IPS-NIHi7 (cell line): ENCODE measurements around the gene USP14.
A peak's percentile ranks its signal among the peaks of the same experiment; 100 is the strongest.
"Not testable (repeated sequence)": the region's sequence is repeated elsewhere in the genome, so short reads cannot be mapped to it uniquely, and the experiment has no call there.

Experiments used
- DNase-seq: peaks from one replicate; pipeline ENCODE4 v3.0.0; 2012; ENCODE audit warnings: mixed read lengths; ENCODE audit errors: extremely low spot score

The USP14 gene

DNA sequence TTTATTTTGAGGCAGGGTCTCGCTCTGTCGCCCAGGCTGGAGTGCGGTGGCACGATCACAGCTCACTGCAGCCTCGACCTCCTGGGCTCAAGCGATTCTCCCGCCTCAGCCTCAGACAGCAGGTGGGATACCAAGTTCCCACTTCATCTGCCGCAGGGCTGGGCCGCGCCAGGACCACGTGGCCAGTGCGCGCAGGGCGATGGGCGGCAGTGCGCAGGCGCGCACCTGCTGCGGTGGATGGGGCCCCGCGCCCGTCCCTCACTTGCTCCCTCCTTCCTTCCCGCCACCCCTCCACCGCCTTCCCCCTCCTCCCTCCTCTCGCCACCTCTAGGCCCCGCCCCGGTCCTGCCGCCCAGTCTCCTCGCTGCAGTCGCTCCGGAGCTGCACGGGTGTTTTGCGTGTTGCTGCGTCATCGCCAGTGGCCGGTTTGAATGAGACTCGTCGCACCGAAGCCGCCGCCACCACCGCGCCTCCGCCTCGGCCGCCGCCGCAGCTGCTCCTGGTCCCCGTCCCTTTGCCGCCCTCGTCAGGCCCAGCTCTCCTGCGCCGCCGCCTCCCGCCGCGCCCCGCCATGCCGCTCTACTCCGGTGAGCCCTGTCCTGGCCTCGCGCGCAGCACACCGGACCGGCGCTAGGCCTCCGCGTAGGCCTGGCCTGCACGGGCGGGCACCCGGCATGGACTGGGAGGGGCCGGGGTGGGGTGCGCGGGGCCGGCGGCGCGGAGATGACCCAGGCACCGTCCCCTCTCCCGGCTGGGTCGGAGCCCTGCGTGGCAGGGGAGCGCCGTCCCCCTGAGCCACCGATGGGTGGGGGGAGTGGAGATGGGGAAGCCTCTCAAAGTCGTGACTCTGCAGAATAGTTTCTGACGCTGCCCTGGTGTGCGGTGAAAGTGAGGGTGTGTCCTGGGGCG lies at the start of gene USP14:
TSS of gene USP14 (plus strand) at position 430 of the 909 bp plus-strand sequence. CDS start at position 572, 142 bp downstream.
- peak; percentile 99 for DNase-seq

DNA sequence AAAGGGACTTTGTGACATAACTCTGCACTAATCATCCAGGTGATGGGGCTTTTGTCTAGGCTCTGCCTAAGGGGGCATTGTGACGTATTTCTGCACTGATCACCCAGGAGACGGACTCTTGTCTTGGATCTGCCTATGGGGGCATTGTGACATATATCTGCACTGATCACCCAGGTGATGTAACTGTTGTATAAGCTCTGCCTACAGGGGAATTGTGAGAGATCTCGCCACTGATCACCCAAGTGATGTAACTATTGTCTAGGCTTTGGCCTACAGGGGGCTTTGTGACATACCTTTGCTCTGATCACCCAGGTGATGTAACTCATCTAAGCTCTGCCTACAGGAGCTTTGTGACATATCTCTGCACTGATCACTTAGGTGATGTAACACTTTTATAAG lies 49.7 kb upstream of the USP14 start:
- DNase-seq: not testable (repeated sequence)

DNA sequence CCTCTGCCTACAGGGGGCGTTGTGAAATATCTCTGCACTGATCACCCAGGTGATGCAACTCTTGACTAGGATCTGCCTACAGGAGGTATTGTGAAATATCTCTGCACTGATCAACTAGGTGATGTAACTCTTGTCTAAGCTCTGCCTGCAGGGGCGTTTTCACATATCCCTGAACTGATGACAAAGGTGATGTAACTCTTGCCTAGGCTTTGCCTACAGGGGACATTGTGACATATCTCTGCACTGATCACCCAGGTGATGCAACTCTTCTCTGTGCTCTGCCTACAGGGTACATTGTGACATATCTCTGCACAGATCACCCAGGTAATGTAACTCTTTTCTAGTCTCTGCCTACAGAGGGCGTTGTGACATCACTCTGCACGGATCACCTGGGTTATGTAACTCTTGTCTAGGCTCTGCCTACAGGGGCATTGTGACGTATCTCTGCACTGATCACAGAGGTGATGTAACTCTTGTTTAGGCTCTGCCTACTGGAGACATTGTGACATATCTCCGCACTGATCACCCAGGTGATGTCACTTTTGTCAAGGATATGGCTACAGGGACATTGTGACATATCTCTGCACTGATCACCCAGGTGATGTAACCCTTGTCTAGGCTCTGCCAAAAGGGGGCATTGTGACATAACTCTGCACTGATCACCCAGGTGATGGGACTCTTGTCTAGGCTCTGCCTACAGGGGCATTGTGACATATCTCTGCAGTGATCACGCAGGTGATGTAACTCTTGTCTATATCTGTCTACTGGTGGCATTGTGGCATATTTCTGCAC lies 49.0 kb upstream of the USP14 start:
- not testable (repeated sequence) for DNase-seq

DNA sequence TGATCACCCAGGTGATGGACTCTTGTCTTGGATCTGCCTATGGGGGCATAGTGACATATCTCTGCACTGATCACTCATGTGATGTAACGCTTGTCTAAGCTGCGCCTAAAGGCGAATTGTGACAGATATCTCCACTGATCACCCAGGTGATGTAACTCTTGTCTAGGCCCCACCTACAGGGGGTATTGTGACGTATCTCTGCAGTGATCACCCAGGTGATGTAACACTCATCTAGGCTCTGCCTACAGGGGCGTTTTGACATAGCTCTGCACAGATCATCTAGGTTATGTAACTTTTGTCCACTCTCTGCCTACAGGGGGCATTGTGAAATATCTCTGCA lies 48.5 kb upstream of the USP14 start:
- not testable (repeated sequence) for DNase-seq

DNA sequence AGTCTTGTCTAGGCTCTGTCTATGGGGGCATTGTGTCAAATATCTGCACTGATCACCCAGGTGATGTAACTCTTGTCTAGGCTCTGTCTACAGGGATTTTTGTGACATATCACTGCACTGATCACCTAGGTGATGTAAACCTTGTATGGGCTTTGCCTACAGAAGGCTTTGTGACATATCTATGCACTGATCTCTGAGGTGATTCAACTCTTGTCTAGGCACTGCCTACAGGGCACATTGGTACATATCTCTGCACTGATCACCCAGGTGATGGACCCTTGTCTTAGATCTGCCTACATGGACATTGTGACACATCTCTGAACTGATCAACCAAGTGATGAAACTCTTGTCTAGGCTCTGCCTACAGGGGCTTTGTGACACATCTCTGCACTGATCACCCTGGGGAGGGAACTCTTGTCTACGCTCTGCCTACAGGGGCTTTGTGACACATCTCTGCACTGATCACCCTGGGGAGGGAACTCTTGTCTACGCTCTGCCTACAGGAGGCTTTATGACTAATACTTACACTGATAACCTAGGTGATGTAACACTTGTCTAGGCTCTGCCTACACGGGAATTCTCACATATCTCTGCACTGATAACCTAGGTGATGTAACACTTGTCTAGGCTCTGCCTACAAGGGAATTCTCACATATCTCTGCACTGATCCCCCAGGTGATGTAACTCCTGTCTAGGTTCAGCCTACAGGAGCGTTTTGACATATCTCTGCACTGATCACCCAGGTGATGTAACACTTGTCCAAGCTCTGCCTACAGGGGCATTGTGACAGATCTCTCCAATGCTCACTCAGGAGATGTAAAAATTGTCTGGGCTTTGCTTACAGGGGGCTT lies 47.8 kb upstream of the USP14 start:
- not testable (repeated sequence) for DNase-seq

DNA sequence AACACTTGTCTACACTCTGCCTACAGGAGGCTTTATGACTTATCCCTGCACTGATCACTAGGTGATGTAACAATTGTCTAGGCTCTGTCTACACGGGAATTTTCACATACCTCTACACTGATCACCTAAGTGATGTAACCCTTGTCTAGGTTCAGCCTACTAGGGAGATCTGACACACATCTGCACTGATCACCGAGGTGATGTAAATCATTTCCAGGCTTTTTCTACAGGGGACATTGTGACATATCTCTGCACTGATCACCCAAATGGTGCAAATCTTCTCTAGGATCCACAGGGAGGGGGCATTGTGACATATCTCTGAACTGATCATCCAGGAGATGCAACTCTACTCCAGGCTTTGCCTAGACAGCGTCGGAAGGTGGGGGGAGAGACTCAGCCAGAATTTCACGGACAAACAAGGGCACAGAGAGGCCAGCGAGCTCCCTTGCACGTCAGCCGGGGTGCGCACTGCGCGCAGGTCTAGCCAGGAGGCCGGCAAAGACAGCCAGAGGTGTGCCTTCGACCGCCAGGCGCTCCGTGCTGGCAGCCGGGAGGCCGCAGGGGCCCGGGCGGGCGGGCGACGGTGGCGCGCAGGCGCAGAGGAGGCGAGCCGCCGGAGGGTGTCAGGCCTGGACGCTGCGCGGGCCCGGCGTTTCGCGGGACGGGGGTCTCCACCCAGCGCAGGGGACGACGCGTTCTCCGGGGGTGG lies 46.9 kb upstream of the USP14 start:
- DNase-seq: peak; percentile 88

DNA sequence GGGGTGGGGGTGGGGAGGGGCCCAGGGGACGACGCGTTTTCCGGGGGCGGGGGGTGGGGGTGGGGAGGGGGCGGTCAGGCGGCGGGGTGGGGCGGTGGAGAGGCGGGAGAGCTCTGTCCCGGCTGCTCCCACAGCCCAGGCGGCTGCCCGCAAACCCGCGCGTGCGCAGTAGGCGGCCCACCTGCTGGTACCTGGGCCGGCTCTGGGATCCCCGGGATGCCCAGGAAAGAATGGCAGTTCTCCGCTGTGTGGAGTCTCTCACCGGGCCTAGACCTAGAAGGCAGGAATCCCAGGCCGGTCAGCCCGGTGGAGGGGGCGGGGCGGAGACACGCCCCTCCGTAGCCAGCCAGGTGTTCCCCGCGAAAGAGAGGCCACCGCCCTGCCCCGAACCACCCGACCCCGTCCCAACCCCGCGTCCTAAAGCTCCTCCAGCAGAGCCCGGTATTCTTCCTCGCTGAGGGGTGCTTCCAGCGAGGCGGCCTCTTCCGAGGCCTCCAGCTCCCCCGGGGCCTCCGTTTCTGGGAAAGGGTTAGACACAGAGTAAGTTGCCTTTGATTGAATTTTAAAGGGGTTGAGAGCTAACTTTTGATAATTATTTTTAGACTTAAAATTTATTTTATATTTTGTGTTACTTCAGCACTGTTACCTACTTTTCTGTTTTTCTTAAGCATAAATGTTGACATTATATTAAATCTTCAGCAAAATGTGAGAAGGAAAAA lies 46.2 kb upstream of the USP14 start:
- not testable (repeated sequence) for DNase-seq

DNA sequence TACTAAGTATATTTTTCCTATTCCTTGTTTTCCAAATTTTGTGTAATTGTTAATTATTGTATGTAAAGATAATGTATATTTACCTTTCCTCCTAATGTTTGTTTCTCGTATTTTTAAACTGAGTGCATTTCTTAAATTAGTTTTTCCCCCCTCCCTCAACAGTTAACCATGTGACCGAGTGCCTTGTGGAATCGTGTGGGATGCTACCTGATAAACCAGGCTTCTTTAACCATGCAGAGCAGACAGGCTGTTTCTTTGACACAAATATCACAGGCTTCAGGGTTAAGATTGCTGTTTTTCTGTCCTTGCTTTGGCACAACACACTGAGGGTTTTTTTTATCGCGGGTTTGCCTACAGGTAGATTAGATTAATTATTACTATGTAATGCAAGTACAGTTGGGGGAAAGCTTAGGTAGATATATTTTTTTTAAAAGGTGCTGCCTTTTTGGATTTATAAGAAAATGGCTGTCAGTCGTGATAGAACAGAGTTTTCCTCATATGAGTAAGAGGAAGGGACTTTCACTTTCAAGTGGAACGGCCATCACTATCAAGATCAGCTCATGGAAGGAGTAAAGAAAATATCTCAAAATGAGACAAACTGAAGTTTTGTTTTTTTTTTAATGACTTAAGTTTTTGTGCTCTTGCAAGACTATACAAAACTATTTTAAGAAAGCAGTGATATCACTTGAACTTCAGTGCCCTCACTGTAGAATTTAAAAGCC lies 37.7 kb upstream of the USP14 start:
- DNase-seq: not testable (repeated sequence)

DNA sequence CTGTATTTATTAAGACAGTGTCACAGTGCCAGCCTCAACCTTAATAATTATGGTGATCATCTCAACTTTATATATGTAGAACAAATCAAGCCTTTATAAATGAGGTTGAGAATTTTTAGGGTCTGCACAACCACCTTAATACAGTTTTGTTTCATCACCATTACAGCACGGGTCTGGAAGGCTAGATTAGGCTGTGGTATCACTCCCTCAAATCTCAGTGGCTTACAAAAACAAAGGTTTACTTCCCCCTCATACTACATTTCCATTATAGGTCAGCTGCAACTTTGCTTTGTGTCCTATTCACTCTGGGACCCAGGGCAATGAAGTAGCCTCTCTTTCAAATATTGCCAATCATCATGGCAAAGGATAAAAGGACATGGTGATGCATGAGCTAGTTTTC lies 23.3 kb upstream of the USP14 start:
- no peak for DNase-seq

DNA sequence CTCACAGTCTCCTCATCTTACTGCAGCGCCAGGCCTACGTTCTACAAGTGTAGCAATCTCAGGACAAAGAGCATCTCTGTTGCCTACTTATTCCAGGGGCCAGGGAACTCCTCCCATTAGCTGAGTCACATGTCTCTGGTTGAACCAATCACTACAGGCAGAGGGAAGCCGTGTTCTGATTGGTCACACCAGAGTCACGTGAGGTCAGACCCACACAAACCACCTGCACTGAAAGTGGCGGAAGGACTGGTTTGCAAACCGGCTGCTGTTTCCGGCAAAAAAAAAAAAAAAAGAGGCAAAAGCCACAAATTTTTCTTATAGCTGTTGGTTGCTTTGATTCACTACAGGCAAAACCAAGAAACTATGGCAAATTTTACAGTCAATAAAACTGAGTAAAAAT lies 21.9 kb upstream of the USP14 start:
- DNase-seq: no peak

DNA sequence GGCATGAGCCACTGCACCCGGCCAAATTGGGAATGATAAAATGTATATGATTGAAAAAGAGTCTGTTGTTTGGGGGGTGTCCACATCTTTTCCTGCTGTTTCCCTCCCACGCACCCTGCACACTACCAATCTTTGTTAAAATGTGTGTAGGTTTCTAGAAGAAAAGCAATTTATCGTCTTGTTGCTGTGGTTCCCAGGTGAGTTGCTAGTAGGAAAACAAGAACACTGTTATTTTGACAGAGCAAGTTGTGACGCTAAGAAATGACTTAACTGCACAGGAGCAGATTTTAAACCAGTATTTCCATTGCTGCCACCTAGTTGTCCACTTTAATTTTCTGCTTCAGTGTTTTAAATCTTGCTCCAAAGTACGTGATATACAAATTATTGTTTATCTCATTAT lies 21.0 kb upstream of the USP14 start:
- no peak for DNase-seq

DNA sequence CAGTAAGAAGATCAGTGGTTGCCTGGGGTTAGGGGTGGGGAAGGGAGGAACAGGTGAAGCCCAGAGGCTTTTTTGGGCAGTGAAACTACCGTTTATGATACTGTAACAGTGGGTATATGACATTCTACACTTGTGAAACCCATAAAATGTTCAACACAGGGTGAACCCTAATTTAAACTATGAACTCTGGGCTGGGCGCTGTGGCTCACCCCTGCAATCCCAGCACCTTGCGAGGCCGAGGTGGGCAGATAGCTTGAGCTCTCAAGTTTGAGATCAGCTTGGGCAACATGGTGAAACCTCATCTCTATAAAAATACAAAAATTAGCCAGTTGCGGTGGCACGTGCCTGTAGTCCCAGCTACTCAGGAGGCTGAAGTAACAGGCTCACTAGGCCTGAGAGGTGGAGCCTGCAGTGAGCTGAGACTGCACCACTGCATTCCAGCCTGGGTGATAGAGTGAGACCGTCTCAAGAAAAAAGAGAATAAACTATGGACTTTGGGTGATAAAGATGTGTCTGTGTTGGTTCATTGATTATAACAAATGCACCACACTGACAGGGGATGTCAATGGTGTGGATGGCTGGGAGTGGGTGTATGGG lies 17.6 kb upstream of the USP14 start:
- no peak for DNase-seq

DNA sequence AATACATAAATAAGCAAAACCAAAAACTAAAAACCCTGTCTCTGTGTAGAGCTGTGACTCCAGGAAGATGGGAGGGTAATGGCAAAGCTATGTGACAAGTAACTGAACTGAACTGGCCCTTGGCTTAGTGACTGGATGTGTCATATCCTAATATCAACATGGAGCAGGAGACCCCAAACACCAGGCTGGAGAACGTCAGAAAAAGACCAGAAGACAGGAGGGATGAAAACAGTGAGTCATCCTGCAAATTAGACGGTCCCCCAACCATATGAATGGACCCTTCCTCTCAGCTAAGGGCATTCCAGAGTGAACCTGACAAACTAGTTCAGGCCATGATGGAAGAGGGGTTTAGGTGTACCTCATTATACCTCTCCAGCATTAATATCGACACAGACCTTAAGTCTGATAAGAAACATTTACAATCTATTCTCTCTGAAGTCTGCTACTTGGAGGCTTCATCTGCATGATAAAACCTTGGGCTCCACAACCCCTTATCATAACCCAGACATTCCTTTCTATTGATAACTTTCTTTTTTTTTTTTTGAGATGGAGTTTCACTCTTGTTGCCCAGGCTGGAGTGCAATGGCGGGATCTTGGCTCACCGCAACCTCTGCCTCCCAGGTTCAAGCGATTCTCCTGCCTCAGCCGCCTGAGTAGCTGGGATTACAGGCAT lies 15.6 kb upstream of the USP14 start:
- DNase-seq: not testable (repeated sequence)

DNA sequence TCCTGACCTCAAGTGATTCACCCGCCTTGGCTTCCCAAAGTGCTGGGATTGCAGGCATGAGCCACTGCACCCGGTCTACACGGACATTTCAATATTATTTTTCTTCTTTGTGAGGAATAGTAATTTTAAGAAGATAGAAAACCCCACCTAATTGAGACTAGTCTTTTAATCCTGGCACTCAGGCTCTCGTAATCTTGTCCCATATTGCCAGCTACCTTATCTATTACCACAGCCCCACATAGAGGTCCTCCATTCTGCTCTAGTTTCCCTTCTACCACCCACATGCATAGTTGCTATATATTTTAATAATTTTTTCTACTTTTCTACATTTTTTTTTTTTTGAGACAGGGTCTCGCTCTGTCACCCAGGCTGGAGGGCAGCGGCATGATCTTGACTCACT lies 9.5 kb upstream of the USP14 start:
- no peak for DNase-seq

DNA sequence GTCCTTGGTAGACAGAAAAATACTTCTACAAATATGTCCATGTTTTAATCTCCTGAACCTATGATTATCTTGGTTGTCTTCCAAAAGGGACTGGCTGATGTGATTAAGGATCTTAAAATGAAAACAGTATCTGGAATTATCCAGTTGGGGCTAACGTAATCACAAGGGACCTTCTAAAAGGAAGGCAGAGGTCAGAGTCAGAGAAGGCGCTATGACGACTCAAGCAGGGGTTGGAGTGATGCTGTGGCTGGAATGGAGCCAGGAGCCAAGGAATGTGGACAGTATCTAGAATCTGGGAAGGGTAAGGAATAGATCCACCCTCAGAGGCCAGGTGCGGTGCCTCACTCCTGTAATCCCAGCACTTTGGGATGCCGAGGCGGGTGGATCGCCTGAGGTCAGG lies 4.2 kb upstream of the USP14 start:
- DNase-seq: no peak

DNA sequence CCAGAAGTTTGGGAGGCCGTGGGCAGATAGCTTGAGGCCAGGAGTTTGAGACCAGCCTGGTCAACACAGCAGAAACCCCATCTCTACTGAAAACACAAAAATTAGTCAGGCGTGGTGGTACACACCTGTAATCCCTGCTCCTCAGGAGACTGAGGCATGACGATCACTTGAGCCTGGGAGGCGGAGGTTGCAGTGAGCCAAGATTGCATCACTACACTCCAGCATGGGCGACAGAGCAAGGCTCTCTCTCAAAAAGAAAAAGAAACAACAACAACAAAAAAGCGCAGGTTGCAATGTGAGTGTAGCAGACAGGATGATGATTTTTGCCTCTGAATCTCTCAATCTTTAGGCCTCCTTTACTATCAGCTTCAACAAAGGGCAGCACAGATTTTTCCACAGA lies 2.7 kb upstream of the USP14 start:
- no peak for DNase-seq

DNA sequence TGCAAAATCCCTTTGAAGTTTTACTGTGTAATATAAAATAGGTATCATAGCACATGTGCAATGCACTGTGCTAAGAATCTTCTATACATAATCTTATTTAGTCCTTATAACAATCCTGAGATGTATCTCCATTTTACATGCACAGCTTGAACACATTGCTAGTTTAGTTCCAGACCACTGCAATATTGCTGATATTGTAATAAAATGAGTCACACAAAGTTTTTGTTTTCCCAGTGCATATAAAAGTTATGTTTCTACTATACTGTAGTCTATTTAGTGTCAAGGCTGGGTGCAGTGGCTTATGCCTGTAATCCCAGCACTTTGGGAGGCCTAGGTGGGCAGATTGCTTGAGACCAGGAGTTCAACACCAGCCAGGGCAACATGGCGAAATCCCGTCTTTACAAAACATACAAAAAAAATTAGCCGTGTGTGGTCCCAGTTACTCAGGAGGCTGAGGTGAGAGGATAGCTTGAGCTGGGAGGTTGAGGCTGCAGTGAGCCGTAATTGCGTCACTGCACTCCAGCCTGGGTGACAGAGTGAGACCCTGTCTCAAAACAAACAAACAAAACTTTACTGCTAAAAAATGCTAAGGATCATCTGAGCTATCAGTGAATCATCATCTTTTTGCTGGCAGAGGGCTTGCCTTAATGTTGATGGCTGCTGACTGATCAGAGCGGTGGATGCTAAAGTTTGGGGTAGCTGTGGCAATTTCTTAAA lies 1.7 kb upstream of the USP14 start:
- DNase-seq: no peak

DNA sequence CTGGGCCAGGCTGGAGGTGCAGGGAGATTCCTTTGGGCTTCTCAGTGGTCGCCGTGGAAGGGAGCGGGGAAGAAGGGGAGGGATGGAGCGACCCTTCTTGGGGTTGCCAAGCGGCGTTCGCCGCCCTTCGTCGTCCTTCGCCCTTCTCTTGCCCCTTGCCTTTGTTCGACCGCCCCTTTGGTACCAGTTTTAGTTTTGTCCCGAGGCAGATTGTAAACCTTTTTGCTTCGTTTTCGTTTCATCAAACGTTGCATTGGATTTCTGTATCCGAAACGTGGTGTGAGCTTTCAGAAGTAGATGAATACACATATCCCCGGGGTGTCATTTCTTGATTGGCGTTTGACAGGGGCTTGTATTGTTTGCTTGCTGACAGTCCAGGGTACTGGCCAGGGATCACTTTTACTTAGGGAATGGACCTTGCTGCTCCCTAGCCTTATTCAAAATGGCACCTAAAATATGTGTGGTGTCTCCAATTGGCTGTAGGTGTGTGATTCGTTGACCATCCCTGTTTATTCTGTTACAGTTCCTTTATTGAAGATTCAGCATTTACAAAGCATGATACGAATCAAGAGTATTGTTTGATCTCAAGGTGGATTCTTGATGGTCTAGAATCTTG lies 788 bp downstream of the USP14 start:
- DNase-seq: peak; percentile 12
